ENCODE measurements around the gene TTC5. TPM values are rescaled to one million over a fixed set of nuclear protein-coding genes. Genes with fewer than 3 reads are reported as not detected.

TTC5 gene
- polyA plus RNA-seq, 4 donors: 4.1 to 14.9 (median 5.6) TPM

Other genes starting within 250 kb of the TTC5 start
- not detected for gene OR4L1, start 245.9 kb downstream of the TTC5 start, polyA plus RNA-seq
- not detected for gene OR4K17, start 195.2 kb downstream of the TTC5 start, polyA plus RNA-seq
- not detected for gene OR4N5, start 167.1 kb downstream of the TTC5 start, polyA plus RNA-seq
- gene OR11G2, start 115.1 kb downstream of the TTC5 start, polyA plus RNA-seq: not detected
- not detected for gene OR11H6, start 82.2 kb downstream of the TTC5 start, polyA plus RNA-seq
- under 1 TPM in 1 of 4 donors, not detected in 3; 0.10 TPM for gene OR11H7, start 77.0 kb downstream of the TTC5 start, polyA plus RNA-seq
- gene OR11H4, start 66.7 kb downstream of the TTC5 start, polyA plus RNA-seq: not detected
- 10 to 100 TPM; 43.5 to 67.9 (median 44.1) TPM for gene CCNB1IP1, start 27.3 kb upstream of the TTC5 start, polyA plus RNA-seq
- gene PARP2, start 37.7 kb upstream of the TTC5 start, polyA plus RNA-seq: 10 to 100 TPM in 3 of 4 donors, 1 to 10 TPM in 1; 9.5 to 26.8 (median 14.2) TPM
- 10 to 100 TPM; 32.9 to 87.4 (median 66.0) TPM for gene TEP1, start 107.5 kb upstream of the TTC5 start, polyA plus RNA-seq
- under 1 TPM in 3 of 4 donors, not detected in 1; under 0.01 to 0.37 (median 0.07) TPM for gene KLHL33, start 130.2 kb upstream of the TTC5 start, polyA plus RNA-seq
- gene OSGEP, start 148.9 kb upstream of the TTC5 start, polyA plus RNA-seq: 10 to 100 TPM; 38.6 to 59.1 (median 45.8) TPM
- gene APEX1, start 149.3 kb upstream of the TTC5 start, polyA plus RNA-seq: 100 to 1,000 TPM; 122 to 216 (median 191) TPM
- 10 to 100 TPM; 37.6 to 55.1 (median 49.2) TPM for gene PIP4P1, start 155.5 kb upstream of the TTC5 start, polyA plus RNA-seq
- 100 to 1,000 TPM; 168 to 353 (median 202) TPM for gene PNP, start 163.5 kb upstream of the TTC5 start, polyA plus RNA-seq
- under 1 TPM in 1 of 4 donors, not detected in 3; 0.78 TPM for gene RNASE10, start 199.6 kb upstream of the TTC5 start, polyA plus RNA-seq

All from small intestine (tissue), 4 donors.